Stimulated activated CD8-positive, alpha-beta memory T cell treated with anti-CD3 and anti-CD28 coated beads, Interleukin-15, amount 100 ng/mL, for 48 hours (primary cell): ENCODE measurements around the gene SUN5.

Experiments
- DNase-seq, 2 donors: peaks; one replicate each; pipeline ENCODE4 v3.0.0-alpha.2; 2020; ENCODE audit warnings: low read depth in 2 of 2

The SUN5 gene

GRCh38 chr20:33026779-33027759 is 22.8 kb upstream of the SUN5 start:
- no peak for DNase-seq

- DNase-seq: no peak
These were observed 22.0 kb upstream of the SUN5 start for GRCh38 chr20:33026072-33026778.

GRCh38 chr20:33025318-33025876 is 21.2 kb upstream of the SUN5 start:
- DNase-seq: no peak

GRCh38 chr20:33024609-33025317 is 20.5 kb upstream of the SUN5 start:
- no peak for DNase-seq

- DNase-seq: no peak
These were observed 20.0 kb upstream of the SUN5 start for GRCh38 chr20:33024243-33024560.

GRCh38 chr20:33023439-33024242 is 19.4 kb upstream of the SUN5 start:
- no peak for DNase-seq

GRCh38 chr20:33022694-33023438 is 18.6 kb upstream of the SUN5 start:
- no peak for DNase-seq

GRCh38 chr20:33022289-33022688 is 18.1 kb upstream of the SUN5 start:
- DNase-seq: no peak

GRCh38 chr20:33021879-33022278 is 17.6 kb upstream of the SUN5 start:
- no peak for DNase-seq

- DNase-seq: no peak
These were observed 16.3 kb upstream of the SUN5 start for GRCh38 chr20:33020278-33021161.

GRCh38 chr20:33019465-33020277 is 15.4 kb upstream of the SUN5 start:
- no peak for DNase-seq

- DNase-seq: no peak
These were observed 14.1 kb upstream of the SUN5 start for GRCh38 chr20:33018169-33018931.

GRCh38 chr20:33017542-33017941 is 13.3 kb upstream of the SUN5 start:
- DNase-seq: no peak

- no peak for DNase-seq
These were observed 12.4 kb upstream of the SUN5 start for GRCh38 chr20:33016581-33017109.

- no peak for DNase-seq
These were observed 11.7 kb upstream of the SUN5 start for GRCh38 chr20:33015700-33016580.

- DNase-seq: no peak
These were observed 10.9 kb upstream of the SUN5 start for GRCh38 chr20:33015114-33015484.
